Measurements from ENCODE around the gene KCNAB1.

Gene KCNAB1

GRCh38 chr3:156449710-156450574 lies 329.6 kb downstream of the KCNAB1 start:
- no peaks in the 10 kb centered on the region for H3K36me3 ChIP-seq (ENCODE audit: control insufficient read depth, insufficient read depth, low read length)
- no peaks in the 10 kb centered on the region for H3K9me3 ChIP-seq (ENCODE audit: control insufficient read depth, low read length)
- H3K27me3 ChIP-seq (ENCODE audit: control insufficient read depth, insufficient read depth, low read length), result no peaks in the 10 kb centered on the region
- no peaks in the 10 kb centered on the region for H3K4me1 ChIP-seq (ENCODE audit: control insufficient read depth, insufficient read depth, low read length)
- no peak overlapping the region for H3K4me3 ChIP-seq (ENCODE audit: low read length)
- H3K9ac ChIP-seq (ENCODE audit: low read length), result no peak overlapping the region

GRCh38 chr3:156455839-156456238 lies 335.5 kb downstream of the KCNAB1 start:
- H3K27me3 ChIP-seq (ENCODE audit: control insufficient read depth, insufficient read depth, low read length), result no peaks in the 10 kb centered on the region
- H3K4me3 ChIP-seq (ENCODE audit: low read length), result no peak overlapping the region
- H3K9ac ChIP-seq (ENCODE audit: low read length), result no peak overlapping the region
- no peaks in the 10 kb centered on the region for H3K36me3 ChIP-seq (ENCODE audit: control insufficient read depth, insufficient read depth, low read length)
- no peaks in the 10 kb centered on the region for H3K9me3 ChIP-seq (ENCODE audit: control insufficient read depth, low read length)
- H3K4me1 ChIP-seq (ENCODE audit: control insufficient read depth, insufficient read depth, low read length), result peaks cover 5% of the 10 kb centered on the region

GRCh38 chr3:156456771-156457224 lies 336.4 kb downstream of the KCNAB1 start:
- peaks cover 5% of the 10 kb centered on the region for H3K4me1 ChIP-seq (ENCODE audit: control insufficient read depth, insufficient read depth, low read length)
- no peak overlapping the region for H3K9ac ChIP-seq (ENCODE audit: low read length)
- no peaks in the 10 kb centered on the region for H3K9me3 ChIP-seq (ENCODE audit: control insufficient read depth, low read length)

GRCh38 chr3:156459434-156459833 lies 339.1 kb downstream of the KCNAB1 start:
- H3K27me3 ChIP-seq (ENCODE audit: control insufficient read depth, insufficient read depth, low read length), result no peaks in the 10 kb centered on the region
- H3K9me3 ChIP-seq (ENCODE audit: control insufficient read depth, low read length), result no peaks in the 10 kb centered on the region
- H3K4me1 ChIP-seq (ENCODE audit: control insufficient read depth, insufficient read depth, low read length), result peaks cover 5% of the 10 kb centered on the region
- H3K36me3 ChIP-seq (ENCODE audit: control insufficient read depth, insufficient read depth, low read length), result no peaks in the 10 kb centered on the region
- no peak overlapping the region for H3K4me3 ChIP-seq (ENCODE audit: low read length)
- H3K9ac ChIP-seq (ENCODE audit: low read length), result no peak overlapping the region

More at GRCh38 chr3:156456771-156457224, 336.4 kb downstream of the KCNAB1 start:
- Histone ChIP-seq H3K27me3 (ENCODE audit: control insufficient read depth, insufficient read depth, low read length) (no peaks in the 10 kb centered on the region), H3K36me3 (ENCODE audit: control insufficient read depth, insufficient read depth, low read length) (no peaks in the 10 kb centered on the region), H3K4me3 (ENCODE audit: low read length) (no peak overlapping the region)

- peaks cover 5% of the 10 kb centered on the region for H3K4me1 ChIP-seq (ENCODE audit: control insufficient read depth, insufficient read depth, low read length)
- no peaks in the 10 kb centered on the region for H3K27me3 ChIP-seq (ENCODE audit: control insufficient read depth, insufficient read depth, low read length)
- H3K9ac ChIP-seq (ENCODE audit: low read length), result no peak overlapping the region
- H3K36me3 ChIP-seq (ENCODE audit: control insufficient read depth, insufficient read depth, low read length), result no peaks in the 10 kb centered on the region
- no peaks in the 10 kb centered on the region for H3K9me3 ChIP-seq (ENCODE audit: control insufficient read depth, low read length)
- H3K4me3 ChIP-seq (ENCODE audit: low read length), result no peak overlapping the region
Measured at GRCh38 chr3:156460206-156460611, 339.8 kb downstream of the KCNAB1 start.

GRCh38 chr3:156461889-156462288 lies 341.5 kb downstream of the KCNAB1 start:
- Histone ChIP-seq H3K27me3 (ENCODE audit: control insufficient read depth, insufficient read depth, low read length) (no peaks in the 10 kb centered on the region), H3K4me3 (ENCODE audit: low read length) (no peak overlapping the region), H3K36me3 (ENCODE audit: control insufficient read depth, insufficient read depth, low read length) (no peaks in the 10 kb centered on the region), H3K9ac (ENCODE audit: low read length) (no peak overlapping the region), H3K4me1 (ENCODE audit: control insufficient read depth, insufficient read depth, low read length) (peaks cover 1% of the 10 kb centered on the region), H3K9me3 (ENCODE audit: control insufficient read depth, low read length) (no peaks in the 10 kb centered on the region)

- Histone ChIP-seq H3K4me3 (ENCODE audit: low read length) (no peak overlapping the region), H3K9ac (ENCODE audit: low read length) (no peak overlapping the region), H3K27me3 (ENCODE audit: control insufficient read depth, insufficient read depth, low read length) (no peaks in the 10 kb centered on the region), H3K9me3 (ENCODE audit: control insufficient read depth, low read length) (no peaks in the 10 kb centered on the region), H3K4me1 (ENCODE audit: control insufficient read depth, insufficient read depth, low read length) (no peaks in the 10 kb centered on the region), H3K36me3 (ENCODE audit: control insufficient read depth, insufficient read depth, low read length) (no peaks in the 10 kb centered on the region)
Measured at GRCh38 chr3:156463123-156463522, 342.7 kb downstream of the KCNAB1 start.

- H3K9ac ChIP-seq (ENCODE audit: low read length), result no peak overlapping the region
- H3K27me3 ChIP-seq (ENCODE audit: control insufficient read depth, insufficient read depth, low read length), result no peaks in the 10 kb centered on the region
Measured at GRCh38 chr3:156465194-156465593, 344.8 kb downstream of the KCNAB1 start.

GRCh38 chr3:156469456-156469855 lies 349.1 kb downstream of the KCNAB1 start:
- no peak overlapping the region for H3K9ac ChIP-seq (ENCODE audit: low read length)
- H3K9me3 ChIP-seq (ENCODE audit: control insufficient read depth, low read length), result no peaks in the 10 kb centered on the region
- H3K36me3 ChIP-seq (ENCODE audit: control insufficient read depth, insufficient read depth, low read length), result no peaks in the 10 kb centered on the region
- H3K27me3 ChIP-seq (ENCODE audit: control insufficient read depth, insufficient read depth, low read length), result no peaks in the 10 kb centered on the region
- no peak overlapping the region for H3K4me3 ChIP-seq (ENCODE audit: low read length)
- no peaks in the 10 kb centered on the region for H3K4me1 ChIP-seq (ENCODE audit: control insufficient read depth, insufficient read depth, low read length)

More at GRCh38 chr3:156465194-156465593, 344.8 kb downstream of the KCNAB1 start:
- Histone ChIP-seq H3K36me3 (ENCODE audit: control insufficient read depth, insufficient read depth, low read length) (no peaks in the 10 kb centered on the region), H3K4me3 (ENCODE audit: low read length) (no peak overlapping the region), H3K4me1 (ENCODE audit: control insufficient read depth, insufficient read depth, low read length) (no peaks in the 10 kb centered on the region), H3K9me3 (ENCODE audit: control insufficient read depth, low read length) (no peaks in the 10 kb centered on the region)

GRCh38 chr3:156471431-156471830 lies 351.1 kb downstream of the KCNAB1 start:
- H3K4me1 ChIP-seq (ENCODE audit: control insufficient read depth, insufficient read depth, low read length), result no peaks in the 10 kb centered on the region
- H3K4me3 ChIP-seq (ENCODE audit: low read length), result no peak overlapping the region
- H3K9ac ChIP-seq (ENCODE audit: low read length), result no peak overlapping the region
- H3K27me3 ChIP-seq (ENCODE audit: control insufficient read depth, insufficient read depth, low read length), result no peaks in the 10 kb centered on the region
- no peaks in the 10 kb centered on the region for H3K9me3 ChIP-seq (ENCODE audit: control insufficient read depth, low read length)
- no peaks in the 10 kb centered on the region for H3K36me3 ChIP-seq (ENCODE audit: control insufficient read depth, insufficient read depth, low read length)

GRCh38 chr3:156472150-156472549 lies 351.8 kb downstream of the KCNAB1 start:
- Histone ChIP-seq H3K9me3 (ENCODE audit: control insufficient read depth, low read length) (no peaks in the 10 kb centered on the region), H3K9ac (ENCODE audit: low read length) (no peak overlapping the region), H3K36me3 (ENCODE audit: control insufficient read depth, insufficient read depth, low read length) (no peaks in the 10 kb centered on the region), H3K4me3 (ENCODE audit: low read length) (no peak overlapping the region), H3K27me3 (ENCODE audit: control insufficient read depth, insufficient read depth, low read length) (no peaks in the 10 kb centered on the region), H3K4me1 (ENCODE audit: control insufficient read depth, insufficient read depth, low read length) (no peaks in the 10 kb centered on the region)

- Histone ChIP-seq H3K4me1 (ENCODE audit: control insufficient read depth, insufficient read depth, low read length) (no peaks in the 10 kb centered on the region), H3K9ac (ENCODE audit: low read length) (no peak overlapping the region), H3K36me3 (ENCODE audit: control insufficient read depth, insufficient read depth, low read length) (no peaks in the 10 kb centered on the region), H3K4me3 (ENCODE audit: low read length) (no peak overlapping the region), H3K27me3 (ENCODE audit: control insufficient read depth, insufficient read depth, low read length) (no peaks in the 10 kb centered on the region), H3K9me3 (ENCODE audit: control insufficient read depth, low read length) (no peaks in the 10 kb centered on the region)
Measured at GRCh38 chr3:156472684-156473083, 352.3 kb downstream of the KCNAB1 start.

All from mucosa of stomach (tissue), 1 donor.